SK-N-SH treated with all-trans-retinoic acid at 6 μM for 48 hours (cell line): Measurements from ENCODE around the gene FARP1.

ENCODE experiments used
- ARNTL ChIP-seq: fragments of 450-650 bp; formaldehyde crosslinking; IDR thresholded peaks from 2 replicates; pipeline ENCODE4 v1.5.0; 2020; ENCODE audit warnings: low read depth, mild to moderate bottlenecking, moderate library complexity, borderline replicate concordance
- BACH2 ChIP-seq: fragments of 250-450 bp; sonication (Bioruptor Pico); IDR thresholded peaks from 2 replicates; pipeline ENCODE4 v1.9.0; 2021; ENCODE audit warnings: mild to moderate bottlenecking, borderline replicate concordance
- CSRNP3 ChIP-seq: fragments of 250-450 bp; sonication (Bioruptor Pico); IDR thresholded peaks from 2 replicates; pipeline ENCODE4 v1.5.1; 2021; ENCODE audit warnings: mild to moderate bottlenecking, moderate library complexity
- RARB ChIP-seq: fragments of 250-450 bp; sonication (Bioruptor Pico); IDR thresholded peaks from 2 replicates; pipeline ENCODE4 v1.8.0; 2021; ENCODE audit warnings: mild to moderate bottlenecking, moderate library complexity
- TOX ChIP-seq: fragments of 250-450 bp; sonication (Bioruptor Pico); IDR thresholded peaks from 2 replicates; pipeline ENCODE4 v1.8.0; 2021; ENCODE audit warnings: mild to moderate bottlenecking, moderate library complexity, borderline replicate concordance
- TSHZ2 ChIP-seq: fragments of 250-450 bp; sonication (Bioruptor Pico); IDR thresholded peaks from 2 replicates; pipeline ENCODE4 v1.5.0; 2020; ENCODE audit warnings: mild to moderate bottlenecking, moderate library complexity
- ZNF70 ChIP-seq: fragments of 450-650 bp; formaldehyde crosslinking; IDR thresholded peaks from 2 replicates; pipeline ENCODE4 v1.5.0; 2020; ENCODE audit warnings: mild to moderate bottlenecking, moderate library complexity
- TF ChIP-seq, protein P1 (sequence below): fragments of 250-450 bp; sonication (Bioruptor Pico); IDR thresholded peaks from 2 replicates; pipeline ENCODE4 v1.8.0; 2020; ENCODE audit warnings: mild to moderate bottlenecking, moderate library complexity, borderline replicate concordance

DNA sequence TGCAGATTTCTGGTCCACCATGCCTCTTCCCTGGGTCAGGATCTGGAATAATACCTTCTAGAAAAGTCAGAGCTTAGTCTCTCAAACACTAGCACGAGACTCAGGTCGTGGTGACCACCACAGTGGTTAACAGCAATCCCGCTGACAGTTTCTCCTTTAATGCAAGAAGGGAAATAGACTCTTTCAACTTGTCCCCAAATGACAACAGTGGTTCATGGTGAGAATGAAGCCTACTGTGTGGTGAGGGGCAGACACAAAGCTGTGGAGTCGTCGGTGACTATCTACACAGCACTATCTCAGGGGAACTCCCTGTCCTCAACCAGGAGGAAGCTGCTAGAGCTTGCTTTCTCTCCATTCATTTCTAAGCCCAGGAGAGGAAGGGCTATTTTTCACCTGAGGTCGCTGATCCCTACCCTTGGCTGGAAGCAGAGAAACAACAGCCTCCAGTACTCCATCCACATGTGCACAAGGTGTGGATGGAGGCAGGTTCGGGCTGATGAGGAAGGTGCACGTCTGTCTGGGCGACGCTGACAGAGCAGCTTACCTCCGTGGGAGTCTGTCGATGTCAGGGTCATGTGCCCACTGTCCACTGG is 361.6 kb downstream of the FARP1 start:
- TF ChIP-seq TOX (CRISPR knock-in tag) (no peak), ARNTL (CRISPR knock-in tag) (no peak), ZNF70 (CRISPR knock-in tag) (no peak), CSRNP3 (CRISPR knock-in tag) (no peak), TSHZ2 (CRISPR knock-in tag) (no peak), BACH2 (CRISPR knock-in tag) (no peak), RARB (no peak)
- TF ChIP-seq, protein P1, sequence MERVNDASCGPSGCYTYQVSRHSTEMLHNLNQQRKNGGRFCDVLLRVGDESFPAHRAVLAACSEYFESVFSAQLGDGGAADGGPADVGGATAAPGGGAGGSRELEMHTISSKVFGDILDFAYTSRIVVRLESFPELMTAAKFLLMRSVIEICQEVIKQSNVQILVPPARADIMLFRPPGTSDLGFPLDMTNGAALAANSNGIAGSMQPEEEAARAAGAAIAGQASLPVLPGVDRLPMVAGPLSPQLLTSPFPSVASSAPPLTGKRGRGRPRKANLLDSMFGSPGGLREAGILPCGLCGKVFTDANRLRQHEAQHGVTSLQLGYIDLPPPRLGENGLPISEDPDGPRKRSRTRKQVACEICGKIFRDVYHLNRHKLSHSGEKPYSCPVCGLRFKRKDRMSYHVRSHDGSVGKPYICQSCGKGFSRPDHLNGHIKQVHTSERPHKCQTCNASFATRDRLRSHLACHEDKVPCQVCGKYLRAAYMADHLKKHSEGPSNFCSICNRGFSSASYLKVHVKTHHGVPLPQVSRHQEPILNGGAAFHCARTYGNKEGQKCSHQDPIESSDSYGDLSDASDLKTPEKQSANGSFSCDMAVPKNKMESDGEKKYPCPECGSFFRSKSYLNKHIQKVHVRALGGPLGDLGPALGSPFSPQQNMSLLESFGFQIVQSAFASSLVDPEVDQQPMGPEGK, result no peak
